Liver (tissue), 3 donors: ENCODE results near the gene PHEX.

Experiments
- CTCF ChIP-seq: fragments of 150-350 bp; IDR thresholded peaks from 2 replicates; pipeline ENCODE4 v1.5.1; 2017; ENCODE audit warnings: improper control_type of control experiment, low read depth, low read length; ENCODE audit not compliant: missing input control
- FOXA1 ChIP-seq: IDR thresholded peaks from 2 replicates; pipeline ENCODE4 v1.6.1; 2016; ENCODE audit warnings: antibody characterized with exemption
- JUND ChIP-seq, 2 donors: IDR thresholded peaks; 2 replicates each; pipeline ENCODE4 v1.6.1; 2016; ENCODE audit warnings: antibody characterized with exemption in 2 of 2
- YY1 ChIP-seq: IDR thresholded peaks from 2 replicates; pipeline ENCODE4 v1.6.1; 2016; ENCODE audit warnings: antibody characterized with exemption, mild to moderate bottlenecking
- TF ChIP-seq, protein P1 (sequence below): IDR thresholded peaks from 2 replicates; pipeline ENCODE4 v1.6.1; 2016; ENCODE audit warnings: antibody characterized with exemption, mild to moderate bottlenecking
- TF ChIP-seq, protein P2 (sequence below): IDR thresholded peaks from 2 replicates; pipeline ENCODE4 v1.6.1; 2016; ENCODE audit warnings: antibody characterized with exemption
- donor health status: healthy.
- donor health status: healthy.

DNA sequence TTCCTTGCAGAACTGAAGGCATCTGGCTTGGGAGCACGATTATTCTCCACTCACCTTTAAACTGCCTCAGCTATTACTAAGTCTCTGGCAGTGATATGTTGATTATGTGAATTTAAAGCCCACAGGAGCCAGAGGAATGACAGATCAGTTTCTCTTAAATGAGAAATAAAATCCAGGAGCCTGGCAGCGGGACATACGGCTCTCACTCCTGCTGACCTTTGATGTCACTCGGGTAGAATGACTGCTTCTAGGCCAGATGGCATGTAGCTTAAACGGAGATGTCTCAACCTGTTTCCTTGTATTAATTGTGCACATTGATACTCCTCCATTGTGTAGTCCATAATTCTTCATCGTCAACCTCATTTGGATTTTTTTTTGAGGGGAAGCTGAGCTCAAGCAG, 236.6 kb downstream of the PHEX start:
- TF ChIP-seq CTCF, result no peak
- TF ChIP-seq, protein P1, sequence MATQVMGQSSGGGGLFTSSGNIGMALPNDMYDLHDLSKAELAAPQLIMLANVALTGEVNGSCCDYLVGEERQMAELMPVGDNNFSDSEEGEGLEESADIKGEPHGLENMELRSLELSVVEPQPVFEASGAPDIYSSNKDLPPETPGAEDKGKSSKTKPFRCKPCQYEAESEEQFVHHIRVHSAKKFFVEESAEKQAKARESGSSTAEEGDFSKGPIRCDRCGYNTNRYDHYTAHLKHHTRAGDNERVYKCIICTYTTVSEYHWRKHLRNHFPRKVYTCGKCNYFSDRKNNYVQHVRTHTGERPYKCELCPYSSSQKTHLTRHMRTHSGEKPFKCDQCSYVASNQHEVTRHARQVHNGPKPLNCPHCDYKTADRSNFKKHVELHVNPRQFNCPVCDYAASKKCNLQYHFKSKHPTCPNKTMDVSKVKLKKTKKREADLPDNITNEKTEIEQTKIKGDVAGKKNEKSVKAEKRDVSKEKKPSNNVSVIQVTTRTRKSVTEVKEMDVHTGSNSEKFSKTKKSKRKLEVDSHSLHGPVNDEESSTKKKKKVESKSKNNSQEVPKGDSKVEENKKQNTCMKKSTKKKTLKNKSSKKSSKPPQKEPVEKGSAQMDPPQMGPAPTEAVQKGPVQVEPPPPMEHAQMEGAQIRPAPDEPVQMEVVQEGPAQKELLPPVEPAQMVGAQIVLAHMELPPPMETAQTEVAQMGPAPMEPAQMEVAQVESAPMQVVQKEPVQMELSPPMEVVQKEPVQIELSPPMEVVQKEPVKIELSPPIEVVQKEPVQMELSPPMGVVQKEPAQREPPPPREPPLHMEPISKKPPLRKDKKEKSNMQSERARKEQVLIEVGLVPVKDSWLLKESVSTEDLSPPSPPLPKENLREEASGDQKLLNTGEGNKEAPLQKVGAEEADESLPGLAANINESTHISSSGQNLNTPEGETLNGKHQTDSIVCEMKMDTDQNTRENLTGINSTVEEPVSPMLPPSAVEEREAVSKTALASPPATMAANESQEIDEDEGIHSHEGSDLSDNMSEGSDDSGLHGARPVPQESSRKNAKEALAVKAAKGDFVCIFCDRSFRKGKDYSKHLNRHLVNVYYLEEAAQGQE, result no peak
- TF ChIP-seq JUND (IDR thresholded peaks at IDR 0.05), result no peak
- TF ChIP-seq, protein P2, sequence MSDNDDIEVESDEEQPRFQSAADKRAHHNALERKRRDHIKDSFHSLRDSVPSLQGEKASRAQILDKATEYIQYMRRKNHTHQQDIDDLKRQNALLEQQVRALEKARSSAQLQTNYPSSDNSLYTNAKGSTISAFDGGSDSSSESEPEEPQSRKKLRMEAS, result no peak
- TF ChIP-seq FOXA1, result no peak
- TF ChIP-seq YY1, result no peak
